Endothelial cell (in vitro differentiated cells): ENCODE results near the gene CLIP3. TPM values are rescaled to one million over a fixed set of nuclear protein-coding genes. Genes with fewer than 3 reads are reported as not detected.

Experiments used
- DNase-seq: peaks from one replicate; pipeline ENCODE4 v3.0.0; 2021; ENCODE audit warnings: low spot score
- H3K27ac Mint-ChIP-seq: one replicate; pipeline ENCODE4 v1.8.0; 2021; ENCODE audit warnings: mixed read lengths, inconsistent platforms; ENCODE audit not compliant: unreplicated experiment
- H3K27me3 Mint-ChIP-seq: one replicate; pipeline ENCODE4 v1.8.0; 2021; ENCODE audit warnings: mild to moderate bottlenecking, moderate library complexity, mixed read lengths, inconsistent platforms; ENCODE audit not compliant: unreplicated experiment
- H3K36me3 Mint-ChIP-seq: one replicate; pipeline ENCODE4 v1.8.0; 2021; ENCODE audit warnings: mild to moderate bottlenecking, low read depth, mixed read lengths, inconsistent platforms; ENCODE audit not compliant: unreplicated experiment
- H3K4me1 Mint-ChIP-seq: one replicate; pipeline ENCODE4 v1.8.0; 2021; ENCODE audit warnings: mild to moderate bottlenecking, mixed read lengths, inconsistent platforms; ENCODE audit not compliant: unreplicated experiment
- H3K4me3 Mint-ChIP-seq: one replicate; pipeline ENCODE4 v1.8.0; 2021; ENCODE audit warnings: mild to moderate bottlenecking, mixed read lengths, inconsistent platforms; ENCODE audit not compliant: unreplicated experiment
- H3K9me3 Mint-ChIP-seq: one replicate; pipeline ENCODE4 v1.8.0; 2021; ENCODE audit warnings: mixed read lengths, inconsistent platforms; ENCODE audit not compliant: unreplicated experiment
- long read RNA-seq: library from polyadenylated mRNA; unstranded; transcript quantifications from one replicate; pipeline ENCODE4 v2.0.0, GENCODE V29; 2020; ENCODE audit not compliant: unreplicated experiment
- total RNA-seq: library from RNA; stranded (reverse); fragmentation: NEBNext Ultra II Directional; extraction: Animal tissue kit (Norgen Biotek cat#: 25700); gene quantifications from one replicate; pipeline ENCODE4 v1.2.1, GENCODE V29; 2021; ENCODE audit not compliant: unreplicated experiment
- TF ChIP-seq, protein P1 (sequence below): fragments of 200-600 bp; sonication (generic); IDR thresholded peaks from one replicate; pipeline ENCODE4 v1.5.0; 2021; ENCODE audit warnings: antibody characterized with exemption; ENCODE audit not compliant: unreplicated experiment

The CLIP3 gene
- total RNA-seq: 94.8 TPM
- long read RNA-seq, partial matches to known transcripts: 2 of 29 reads
- long read RNA-seq, other reads (novel, unspliced or antisense): 26 of 29 reads

GRCh38 chr19:36032251-36033104, at the start of gene CLIP3:
Gene CLIP3 (minus strand): TSS chr19:36032873. CDS start chr19:36032357, 516 bp downstream.
- DNase-seq: peak; percentile 73
- Mint-ChIP-seq H3K4me3 (peak within 1 kb of the TSS; percentile 91), H3K9me3 (no peaks in the 10 kb centered on the region), H3K4me1 (peaks cover 37% of the 10 kb centered on the region), H3K27ac (no peak within 1 kb of the TSS), H3K27me3 (peaks cover 13% of the 10 kb centered on the region), H3K36me3 (peaks cover 26% of the 10 kb centered on the region)
- TF ChIP-seq, protein P1, sequence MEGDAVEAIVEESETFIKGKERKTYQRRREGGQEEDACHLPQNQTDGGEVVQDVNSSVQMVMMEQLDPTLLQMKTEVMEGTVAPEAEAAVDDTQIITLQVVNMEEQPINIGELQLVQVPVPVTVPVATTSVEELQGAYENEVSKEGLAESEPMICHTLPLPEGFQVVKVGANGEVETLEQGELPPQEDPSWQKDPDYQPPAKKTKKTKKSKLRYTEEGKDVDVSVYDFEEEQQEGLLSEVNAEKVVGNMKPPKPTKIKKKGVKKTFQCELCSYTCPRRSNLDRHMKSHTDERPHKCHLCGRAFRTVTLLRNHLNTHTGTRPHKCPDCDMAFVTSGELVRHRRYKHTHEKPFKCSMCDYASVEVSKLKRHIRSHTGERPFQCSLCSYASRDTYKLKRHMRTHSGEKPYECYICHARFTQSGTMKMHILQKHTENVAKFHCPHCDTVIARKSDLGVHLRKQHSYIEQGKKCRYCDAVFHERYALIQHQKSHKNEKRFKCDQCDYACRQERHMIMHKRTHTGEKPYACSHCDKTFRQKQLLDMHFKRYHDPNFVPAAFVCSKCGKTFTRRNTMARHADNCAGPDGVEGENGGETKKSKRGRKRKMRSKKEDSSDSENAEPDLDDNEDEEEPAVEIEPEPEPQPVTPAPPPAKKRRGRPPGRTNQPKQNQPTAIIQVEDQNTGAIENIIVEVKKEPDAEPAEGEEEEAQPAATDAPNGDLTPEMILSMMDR: no peak

GRCh38 chr19:36081894-36082293, 49.2 kb upstream of the CLIP3 start:
- Mint-ChIP-seq H3K4me3 (peak overlapping the region; percentile 51), H3K27me3 (peaks cover 6% of the 10 kb centered on the region), H3K36me3 (peaks cover 23% of the 10 kb centered on the region), H3K27ac (no peak overlapping the region), H3K9me3 (no peaks in the 10 kb centered on the region), H3K4me1 (no peaks in the 10 kb centered on the region)
- DNase-seq: no peak
- TF ChIP-seq, protein P1: no peak

DNA sequence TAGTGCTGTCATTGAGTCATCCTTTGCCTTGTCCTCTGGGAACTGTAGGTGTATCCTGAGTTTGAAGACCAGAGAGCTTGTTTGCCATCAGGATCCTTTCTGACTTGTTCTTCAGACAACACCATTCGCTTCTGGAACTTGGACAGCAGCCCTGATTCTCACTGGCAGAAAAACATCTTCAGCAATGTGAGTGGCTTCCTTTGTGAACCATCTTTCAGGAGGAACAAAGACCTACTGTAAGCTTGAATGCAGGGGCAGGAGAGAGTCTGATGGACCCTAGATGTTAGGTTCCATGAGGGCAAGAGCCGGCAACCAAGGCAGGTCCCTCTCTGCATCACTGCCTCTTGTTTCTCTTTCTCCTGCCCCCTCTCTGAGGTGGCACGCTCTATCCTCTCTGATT, 48.7 kb upstream of the CLIP3 start:
- H3K27me3 Mint-ChIP-seq: peaks cover 6% of the 10 kb centered on the region
- H3K36me3 Mint-ChIP-seq: peaks cover 23% of the 10 kb centered on the region
- peak overlapping the region; percentile 51 for H3K4me3 Mint-ChIP-seq
- DNase-seq: no peak
- TF ChIP-seq, protein P1: no peak
- no peaks in the 10 kb centered on the region for H3K9me3 Mint-ChIP-seq
- no peaks in the 10 kb centered on the region for H3K4me1 Mint-ChIP-seq
- H3K27ac Mint-ChIP-seq: no peak overlapping the region

DNA sequence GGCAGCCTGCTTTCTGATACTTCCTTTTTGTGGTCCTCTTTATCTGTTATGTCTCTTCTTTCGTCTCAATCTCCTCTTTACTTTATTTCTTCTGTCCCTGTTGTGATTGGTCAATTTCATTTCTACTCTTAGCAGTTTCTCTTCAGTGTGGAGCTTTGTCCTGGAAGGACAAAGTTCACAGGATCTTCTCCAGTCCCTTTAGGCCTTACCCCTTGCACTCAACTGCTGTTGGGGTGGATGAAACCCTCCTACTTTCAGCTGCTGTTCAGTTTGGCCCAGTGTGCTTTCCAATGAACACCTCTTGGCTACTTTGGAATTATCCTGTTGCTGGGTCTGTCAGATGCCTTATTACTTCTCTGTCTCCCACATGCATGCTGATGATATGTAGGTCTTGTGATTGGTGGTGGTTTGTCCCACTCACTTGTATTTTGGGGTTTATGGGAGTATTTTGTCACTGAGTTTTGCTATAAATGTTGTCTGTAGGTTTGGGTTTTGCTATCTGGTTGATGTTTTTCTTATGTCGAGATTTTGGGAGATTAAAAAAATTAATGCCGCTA, 46.8 kb upstream of the CLIP3 start:
- DNase-seq: no peak
- H3K36me3 Mint-ChIP-seq: peaks cover 21% of the 10 kb centered on the region
- no peaks in the 10 kb centered on the region for H3K9me3 Mint-ChIP-seq
- no peak overlapping the region for H3K4me3 Mint-ChIP-seq
- no peak overlapping the region for H3K27ac Mint-ChIP-seq
- no peaks in the 10 kb centered on the region for H3K4me1 Mint-ChIP-seq
- H3K27me3 Mint-ChIP-seq: peaks cover 6% of the 10 kb centered on the region
- TF ChIP-seq, protein P1: no peak
